GM18507 (cell line): ENCODE measurements around the gene ANKRD10.
"Not testable (repeated sequence)": the region's sequence is repeated elsewhere in the genome, so short reads cannot be mapped to it uniquely, and the experiment has no call there.

Experiments used
- DNase-seq: peaks from one replicate; pipeline ENCODE4 v3.0.0; 2011; ENCODE audit warnings: low read depth; ENCODE audit not compliant: insufficient read length; ENCODE audit errors: extremely low spot score
- FAIRE-seq: peaks from 2 replicates; lab custom pipeline; 2011; peaks lifted over from hg19 to GRCh38; lab: Jason Lieb, UNC

Gene ANKRD10

GRCh38 chr13:110915057-110915873 is at the start of gene ANKRD10:
Gene ANKRD10, minus strand, starts transcription at chr13:110915069. Its CDS starts 135 bp downstream, at chr13:110914934.
- peak; percentile 81 for FAIRE-seq
- peak; percentile 94 for DNase-seq

- FAIRE-seq = no peak
- no peak for DNase-seq
These were observed 49.6 kb upstream of the ANKRD10 start for GRCh38 chr13:110964229-110965037.

- no peak for DNase-seq
- no peak for FAIRE-seq
These were observed 48.7 kb upstream of the ANKRD10 start for GRCh38 chr13:110963554-110963970.

- FAIRE-seq (no peak), DNase-seq (no peak)
These were observed 47.1 kb upstream of the ANKRD10 start for GRCh38 chr13:110961959-110962358.

- no peak for FAIRE-seq
These were observed 45.3 kb upstream of the ANKRD10 start for GRCh38 chr13:110960204-110960603.

GRCh38 chr13:110957931-110958330 is 43.1 kb upstream of the ANKRD10 start:
- DNase-seq = no peak
- FAIRE-seq = no peak

More at GRCh38 chr13:110960204-110960603, 45.3 kb upstream of the ANKRD10 start:
- no peak for DNase-seq

GRCh38 chr13:110957181-110957884 is 42.5 kb upstream of the ANKRD10 start:
- FAIRE-seq (no peak), DNase-seq (no peak)

- not testable (repeated sequence) for FAIRE-seq
These were observed 41.3 kb upstream of the ANKRD10 start for GRCh38 chr13:110956216-110956615.

GRCh38 chr13:110955608-110956007 is 40.7 kb upstream of the ANKRD10 start:
- not testable (repeated sequence) for FAIRE-seq, DNase-seq

More at GRCh38 chr13:110956216-110956615, 41.3 kb upstream of the ANKRD10 start:
- not testable (repeated sequence) for DNase-seq

GRCh38 chr13:110955072-110955503 is 40.2 kb upstream of the ANKRD10 start:
- not testable (repeated sequence) for DNase-seq, FAIRE-seq

- not testable (repeated sequence) for DNase-seq, FAIRE-seq
These were observed 39.7 kb upstream of the ANKRD10 start for GRCh38 chr13:110954533-110954920.

- DNase-seq = no peak
- no peak for FAIRE-seq
These were observed 39.1 kb upstream of the ANKRD10 start for GRCh38 chr13:110953833-110954532.

GRCh38 chr13:110953416-110953815 is 38.5 kb upstream of the ANKRD10 start:
- no peak for DNase-seq
- no peak for FAIRE-seq

GRCh38 chr13:110952135-110952534 is 37.3 kb upstream of the ANKRD10 start:
- FAIRE-seq = peak; percentile 77
- not testable (repeated sequence) for DNase-seq

- FAIRE-seq (no peak), DNase-seq (no peak)
These were observed 36.1 kb upstream of the ANKRD10 start for GRCh38 chr13:110950819-110951570.

GRCh38 chr13:110950356-110950755 is 35.5 kb upstream of the ANKRD10 start:
- DNase-seq (no peak), FAIRE-seq (no peak)

GRCh38 chr13:110949628-110950027 is 34.8 kb upstream of the ANKRD10 start:
- FAIRE-seq (no peak), DNase-seq (no peak)

GRCh38 chr13:110949116-110949515 is 34.2 kb upstream of the ANKRD10 start:
- FAIRE-seq (no peak), DNase-seq (no peak)
